Nephron progenitor cell (in vitro differentiated cells): ENCODE results near the gene PRKX.
"Not testable (repeated sequence)": the region's sequence is repeated elsewhere in the genome, so short reads cannot be mapped to it uniquely, and the experiment has no call there.

Source experiments
- DNase-seq: peaks from one replicate; pipeline ENCODE4 v3.0.0; 2021
- H3K27ac Mint-ChIP-seq: 2 replicates; pipeline ENCODE4 v1.8.0; 2021; ENCODE audit warnings: mild to moderate bottlenecking, moderate library complexity, mixed read lengths
- H3K27me3 Mint-ChIP-seq: 2 replicates; pipeline ENCODE4 v1.8.0; 2021; ENCODE audit warnings: mild to moderate bottlenecking, low read depth, mixed read lengths; ENCODE audit not compliant: poor library complexity
- H3K36me3 Mint-ChIP-seq: 2 replicates; pipeline ENCODE4 v1.8.0; 2021; ENCODE audit warnings: low read depth, mixed read lengths
- H3K4me1 Mint-ChIP-seq: 2 replicates; pipeline ENCODE4 v1.8.0; 2021; ENCODE audit warnings: mixed read lengths
- H3K4me3 Mint-ChIP-seq: 2 replicates; pipeline ENCODE4 v1.8.0; 2021; ENCODE audit warnings: mild to moderate bottlenecking, moderate library complexity, mixed read lengths
- H3K9me3 Mint-ChIP-seq: 2 replicates; pipeline ENCODE4 v1.8.0; 2021; ENCODE audit warnings: mild to moderate bottlenecking, moderate library complexity, mixed read lengths
- TF ChIP-seq, protein P1 (sequence below): fragments of 200-600 bp; sonication (generic); IDR thresholded peaks from 2 replicates; pipeline ENCODE4 v1.5.0; 2021; ENCODE audit warnings: antibody characterized with exemption

PRKX gene

DNA sequence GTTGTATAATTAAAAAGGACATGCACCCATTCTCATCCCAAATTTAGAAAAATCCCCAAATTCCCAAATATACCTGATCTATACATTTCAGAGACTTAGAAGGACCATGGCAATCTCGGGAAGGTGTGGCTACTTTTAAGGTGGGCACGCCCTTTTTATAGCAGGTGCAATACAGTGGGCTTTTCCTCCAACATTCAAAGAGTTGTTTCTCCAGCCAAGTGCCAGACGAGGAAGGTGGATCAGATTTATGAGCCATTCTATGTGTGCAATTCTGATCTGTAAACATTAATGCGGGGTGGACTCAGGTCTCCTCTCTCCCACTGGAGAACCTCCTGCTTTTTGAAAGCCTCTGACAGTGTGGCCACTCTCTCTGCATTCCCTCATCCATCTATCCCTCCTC lies 33.8 kb downstream of the PRKX start:
- Mint-ChIP-seq H3K4me1 (no peaks in the 10 kb centered on the region), H3K4me3 (no peak overlapping the region), H3K27me3 (peaks cover 3% of the 10 kb centered on the region), H3K36me3 (peaks cover 51% of the 10 kb centered on the region), H3K9me3 (no peaks in the 10 kb centered on the region), H3K27ac (no peak overlapping the region)
- TF ChIP-seq, protein P1, sequence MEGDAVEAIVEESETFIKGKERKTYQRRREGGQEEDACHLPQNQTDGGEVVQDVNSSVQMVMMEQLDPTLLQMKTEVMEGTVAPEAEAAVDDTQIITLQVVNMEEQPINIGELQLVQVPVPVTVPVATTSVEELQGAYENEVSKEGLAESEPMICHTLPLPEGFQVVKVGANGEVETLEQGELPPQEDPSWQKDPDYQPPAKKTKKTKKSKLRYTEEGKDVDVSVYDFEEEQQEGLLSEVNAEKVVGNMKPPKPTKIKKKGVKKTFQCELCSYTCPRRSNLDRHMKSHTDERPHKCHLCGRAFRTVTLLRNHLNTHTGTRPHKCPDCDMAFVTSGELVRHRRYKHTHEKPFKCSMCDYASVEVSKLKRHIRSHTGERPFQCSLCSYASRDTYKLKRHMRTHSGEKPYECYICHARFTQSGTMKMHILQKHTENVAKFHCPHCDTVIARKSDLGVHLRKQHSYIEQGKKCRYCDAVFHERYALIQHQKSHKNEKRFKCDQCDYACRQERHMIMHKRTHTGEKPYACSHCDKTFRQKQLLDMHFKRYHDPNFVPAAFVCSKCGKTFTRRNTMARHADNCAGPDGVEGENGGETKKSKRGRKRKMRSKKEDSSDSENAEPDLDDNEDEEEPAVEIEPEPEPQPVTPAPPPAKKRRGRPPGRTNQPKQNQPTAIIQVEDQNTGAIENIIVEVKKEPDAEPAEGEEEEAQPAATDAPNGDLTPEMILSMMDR, result no peak
- no peak for DNase-seq

DNA sequence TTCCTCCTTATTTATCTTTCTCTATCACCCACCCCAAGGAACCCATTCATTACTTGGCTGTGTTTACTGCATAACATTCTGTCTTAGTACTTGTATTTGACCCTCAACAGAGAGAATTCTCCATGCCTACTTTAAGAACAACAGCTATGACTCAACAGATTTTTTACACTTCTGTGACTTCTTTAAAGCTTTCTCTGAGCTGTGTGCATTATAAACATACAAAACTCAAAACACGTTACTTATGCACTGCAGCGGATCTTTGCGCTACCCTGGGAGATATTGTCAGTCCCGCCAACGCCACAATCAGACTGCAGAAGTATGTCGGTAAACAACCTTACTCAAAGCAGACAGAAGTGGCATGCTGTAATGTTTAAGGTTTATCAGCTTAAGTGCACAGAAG lies 35.1 kb downstream of the PRKX start:
- Mint-ChIP-seq H3K27ac (no peak overlapping the region), H3K9me3 (no peaks in the 10 kb centered on the region), H3K27me3 (peaks cover 6% of the 10 kb centered on the region), H3K4me3 (no peak overlapping the region), H3K4me1 (no peaks in the 10 kb centered on the region), H3K36me3 (peaks cover 64% of the 10 kb centered on the region)
- no peak for DNase-seq
- TF ChIP-seq, protein P1, result no peak

DNA sequence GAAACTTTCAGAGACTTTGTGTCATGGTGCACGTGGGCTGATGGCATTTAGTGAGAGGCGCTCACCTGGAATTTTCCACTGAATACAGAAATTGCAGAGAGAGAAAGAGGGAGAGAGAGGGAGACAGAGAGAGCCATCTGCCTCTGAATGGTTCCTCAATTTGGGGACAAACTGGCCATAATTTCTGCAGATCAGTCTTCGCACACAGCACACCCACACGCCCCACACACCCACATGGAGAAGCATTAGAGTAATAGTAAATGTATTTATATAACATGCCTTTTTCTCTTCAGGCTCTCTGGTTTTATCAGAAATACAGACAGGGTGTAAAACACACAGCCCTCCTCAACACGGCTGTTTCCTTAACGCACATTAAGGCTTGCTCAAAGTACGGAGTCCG lies 38.6 kb downstream of the PRKX start:
- no peak for DNase-seq
- Mint-ChIP-seq H3K4me3 (no peak overlapping the region), H3K9me3 (no peaks in the 10 kb centered on the region), H3K4me1 (no peaks in the 10 kb centered on the region), H3K27ac (no peak overlapping the region), H3K36me3 (peaks cover 76% of the 10 kb centered on the region), H3K27me3 (peaks cover 3% of the 10 kb centered on the region)
- TF ChIP-seq, protein P1, result no peak

DNA sequence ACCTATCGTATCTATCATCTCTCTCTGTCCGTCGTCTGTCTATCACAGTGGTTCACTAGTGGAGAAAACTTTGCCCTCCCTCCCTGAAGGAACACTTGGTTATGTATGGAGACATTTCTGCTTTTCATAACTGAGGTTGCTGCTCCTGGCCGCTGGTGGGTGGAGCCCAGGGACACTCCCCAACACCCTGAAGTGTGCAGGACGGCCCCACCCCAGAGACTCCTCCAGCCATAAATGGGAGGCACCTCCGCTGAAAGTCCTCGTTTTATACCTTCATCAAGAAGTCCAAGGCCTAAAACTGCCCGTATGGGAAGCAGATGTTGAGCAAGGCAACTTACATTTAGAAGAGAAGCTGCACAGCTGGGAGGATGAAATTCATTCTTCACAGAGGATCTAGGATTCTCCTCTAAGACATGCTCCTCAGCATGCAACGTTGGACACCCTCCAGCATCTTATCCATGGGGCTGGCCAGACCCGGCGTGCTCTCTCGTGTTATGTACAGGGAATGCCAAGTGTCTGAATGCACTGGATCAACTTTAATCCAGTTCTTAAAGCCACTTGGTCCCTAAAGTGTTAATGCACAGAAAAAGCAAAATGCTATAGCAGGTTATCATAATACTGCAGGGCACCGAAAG lies 43.5 kb downstream of the PRKX start:
- Mint-ChIP-seq H3K9me3 (no peaks in the 10 kb centered on the region), H3K4me3 (no peak overlapping the region), H3K4me1 (peaks cover 8% of the 10 kb centered on the region), H3K27me3 (peaks cover 2% of the 10 kb centered on the region), H3K27ac (no peak overlapping the region), H3K36me3 (peaks cover 71% of the 10 kb centered on the region)
- DNase-seq, result no peak
- TF ChIP-seq, protein P1, result no peak

DNA sequence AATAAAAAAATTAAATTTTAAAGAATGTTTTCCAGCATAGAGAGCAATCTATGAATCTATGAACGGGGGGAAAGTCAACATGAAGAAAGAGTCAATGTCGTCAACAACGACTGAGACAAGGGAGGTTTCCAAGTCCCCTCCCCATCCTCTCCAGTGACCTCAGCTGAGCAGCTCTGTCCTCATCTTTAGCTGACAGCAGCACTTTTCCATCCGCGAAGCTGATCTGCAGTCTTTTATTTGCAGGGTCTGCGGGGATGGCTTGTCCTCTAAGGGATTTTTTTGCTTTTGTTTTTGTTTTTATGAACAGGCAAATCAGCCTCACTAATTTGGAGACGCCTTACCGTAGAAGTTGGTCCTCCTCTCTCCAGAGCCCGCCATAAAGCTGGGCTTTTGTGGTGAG lies 46.5 kb downstream of the PRKX start:
- Mint-ChIP-seq H3K27ac (no peak overlapping the region), H3K9me3 (no peaks in the 10 kb centered on the region), H3K4me1 (peaks cover 17% of the 10 kb centered on the region), H3K36me3 (peaks cover 57% of the 10 kb centered on the region), H3K4me3 (no peak overlapping the region), H3K27me3 (no peaks in the 10 kb centered on the region)
- DNase-seq, result no peak
- TF ChIP-seq, protein P1, result no peak

DNA sequence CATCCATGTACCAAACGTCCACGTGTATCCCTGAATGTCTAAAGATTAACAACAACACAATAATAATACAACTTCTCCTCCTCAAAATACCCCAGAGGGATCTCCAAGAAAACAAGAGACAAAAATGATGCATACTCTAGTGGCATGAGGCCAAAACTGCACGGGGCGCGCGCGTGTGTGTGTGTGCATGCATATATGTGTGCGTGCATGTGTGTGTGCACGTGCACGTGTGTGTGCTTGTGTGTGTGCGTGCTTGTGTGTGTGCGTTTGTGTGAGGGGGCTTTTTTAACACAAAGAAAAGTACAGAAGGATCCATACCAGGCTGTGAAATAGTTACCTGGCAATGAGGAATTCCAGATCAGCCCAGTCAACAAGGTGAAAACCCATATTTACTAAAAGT lies 48.5 kb downstream of the PRKX start:
- Mint-ChIP-seq H3K36me3 (peaks cover 52% of the 10 kb centered on the region), H3K4me1 (peaks cover 17% of the 10 kb centered on the region), H3K27me3 (no peaks in the 10 kb centered on the region), H3K9me3 (no peaks in the 10 kb centered on the region), H3K4me3 (no peak overlapping the region), H3K27ac (no peak overlapping the region)
- no peak for DNase-seq
- TF ChIP-seq, protein P1, result no peak

DNA sequence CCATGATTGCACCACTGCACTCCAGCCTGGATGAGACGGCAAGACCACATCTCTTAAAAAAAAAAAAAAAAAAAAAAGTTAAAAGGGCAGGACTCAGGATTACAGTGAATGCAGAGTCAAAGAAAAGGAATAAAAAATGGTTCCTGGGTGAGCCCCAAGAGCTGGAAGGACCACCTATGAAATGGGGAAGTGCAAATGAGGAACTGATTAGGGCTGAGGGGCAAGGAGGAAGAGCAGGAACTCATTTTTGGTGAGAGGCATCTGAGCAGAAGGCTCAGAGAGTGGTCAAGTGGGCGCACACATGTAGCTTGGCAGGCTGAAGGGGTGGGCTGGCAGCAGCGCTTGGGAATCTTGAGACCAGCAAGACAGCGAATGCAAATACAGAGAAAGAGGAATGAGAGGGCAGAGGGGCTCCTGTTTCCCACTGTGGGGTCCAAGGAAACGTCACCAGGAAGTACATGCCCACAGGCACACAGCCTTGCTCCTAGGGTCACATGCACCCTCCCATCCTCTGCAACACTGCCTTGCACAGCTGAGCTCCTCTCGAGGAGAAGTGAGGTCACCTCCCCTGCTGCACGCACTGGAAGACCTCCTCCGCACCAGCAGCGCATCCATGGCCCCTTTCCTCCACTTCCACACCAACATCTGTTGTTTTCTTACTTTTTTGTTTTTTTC lies 49.7 kb downstream of the PRKX start:
- H3K9me3 Mint-ChIP-seq, H3K27me3 Mint-ChIP-seq, DNase-seq, H3K27ac Mint-ChIP-seq, H3K4me3 Mint-ChIP-seq: not testable (repeated sequence)
- Mint-ChIP-seq H3K36me3 (peaks cover 44% of the 10 kb centered on the region), H3K4me1 (peaks cover 17% of the 10 kb centered on the region)
